MM.1S (cell line): Measurements from ENCODE around the gene CAMK4.

Experiments used
- CTCF ChIP-seq: fragments of 300-600 bp; sonication (generic); IDR thresholded peaks from 2 replicates; pipeline ENCODE4 v1.5.1; 2016; ENCODE audit warnings: antibody characterized with exemption, low read length, mixed read lengths
- EZH2 ChIP-seq: fragments of 300-600 bp; sonication (generic); optimal IDR thresholded peaks from 2 replicates; pipeline ENCODE3; 2017; ENCODE audit warnings: low read depth, mild to moderate bottlenecking, antibody characterized with exemption, low read length, mixed read lengths
- EZH2phosphoT487 ChIP-seq: fragments of 300-600 bp; sonication (generic); IDR thresholded peaks from 2 replicates; pipeline ENCODE4 v1.6.1; 2018; ENCODE audit warnings: antibody characterized with exemption, low read length

- TF ChIP-seq EZH2 (no peak), CTCF (no peak), EZH2phosphoT487 (no peak)
These were observed 56.2 kb downstream of the CAMK4 start for GRCh38 chr5:111280282-111280951.
